NCI-H1436 treated with DMSO at 0.1 percent for 48 hours (cell line): ENCODE data around the gene TP63.

Experiments used
- DNase-seq: peaks from one replicate; lab custom pipeline; 2025; lab: John Stamatoyannopoulos, UW

TP63 gene

DNA sequence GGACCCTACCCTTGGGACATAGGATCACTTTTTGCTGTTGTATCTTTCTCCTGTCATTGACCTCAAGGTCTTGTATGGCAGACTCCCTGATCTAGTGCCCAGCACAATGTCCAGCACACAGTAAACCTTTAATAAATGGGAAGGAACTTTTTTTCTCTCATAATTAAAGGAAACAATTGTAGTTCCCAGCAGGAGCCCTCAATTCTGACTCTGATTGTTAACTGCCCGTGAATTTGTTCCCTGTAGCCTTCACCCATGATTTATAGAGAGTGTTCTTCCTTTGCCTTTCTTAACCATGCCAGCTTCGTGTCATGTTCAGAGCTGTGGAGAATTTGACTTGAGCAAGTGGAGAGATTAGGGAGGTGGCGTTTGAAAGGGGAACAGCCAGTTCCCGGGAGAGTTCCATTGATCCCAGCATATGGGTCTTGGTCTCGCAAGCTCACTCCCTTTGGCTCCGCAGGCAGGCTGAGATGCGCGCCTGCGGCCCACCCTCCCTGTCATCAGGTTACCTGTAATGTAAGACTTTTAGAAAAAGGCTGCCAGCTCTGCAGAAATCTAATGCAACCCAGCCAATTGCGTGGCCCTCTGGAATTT lies 182.6 kb downstream of the TP63 start:
- DNase-seq = no peak

DNA sequence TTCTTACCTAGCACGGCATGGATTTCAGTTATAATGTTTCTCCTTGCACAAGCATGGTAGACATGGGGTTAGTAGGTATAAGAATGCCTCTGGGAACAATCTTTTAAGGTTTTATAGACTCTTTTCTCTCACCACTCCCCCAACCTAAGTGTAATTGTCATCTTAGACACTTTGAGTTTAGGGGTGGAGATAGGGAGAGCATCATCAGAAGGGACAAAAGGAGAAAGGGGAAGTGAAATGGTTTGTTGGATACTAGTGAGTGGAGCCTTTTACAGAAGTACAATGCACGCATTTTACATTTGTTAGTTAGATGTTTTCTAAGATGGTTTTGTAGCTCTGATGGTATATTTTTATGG lies 189.2 kb downstream of the TP63 start:
- no peak for DNase-seq

DNA sequence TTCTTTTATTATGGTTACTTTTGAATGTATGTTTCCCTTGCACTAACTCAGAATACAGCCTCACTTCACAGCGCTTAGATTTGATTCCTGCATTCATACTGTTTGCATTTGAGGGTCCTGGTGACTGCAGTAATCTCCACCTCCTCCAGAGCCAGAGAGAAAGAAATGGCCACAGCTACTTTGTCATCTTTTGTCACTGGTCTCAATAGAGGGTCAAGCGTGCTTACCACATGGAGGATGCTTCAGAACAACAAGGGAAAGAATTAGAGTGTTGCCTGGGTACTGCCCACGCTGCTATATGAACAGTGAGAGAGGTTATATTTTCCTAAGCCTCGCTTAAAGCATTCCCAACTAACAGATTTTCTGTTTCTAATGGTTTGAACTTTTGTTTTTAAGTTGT lies 190.1 kb downstream of the TP63 start:
- no peak for DNase-seq

DNA sequence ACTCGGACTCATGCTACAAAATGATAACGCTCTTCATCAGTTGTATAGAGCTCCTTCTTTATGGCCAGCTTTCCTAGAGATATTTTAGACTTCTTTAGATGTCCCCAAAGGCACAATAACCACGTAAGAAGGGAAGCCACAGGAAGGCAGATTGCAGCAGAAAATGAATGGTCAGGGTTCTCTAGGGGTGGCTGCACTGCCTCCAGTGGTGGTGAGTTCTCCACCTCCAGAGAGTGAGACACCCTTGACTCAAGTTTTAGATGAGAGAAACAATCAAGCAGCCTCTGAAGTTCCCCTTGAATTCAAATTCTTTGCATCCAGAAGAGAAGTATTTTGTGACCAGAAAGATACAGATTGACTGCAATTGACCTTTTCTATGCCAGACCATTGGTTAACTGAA lies 191.5 kb downstream of the TP63 start:
- DNase-seq = no peak

DNA sequence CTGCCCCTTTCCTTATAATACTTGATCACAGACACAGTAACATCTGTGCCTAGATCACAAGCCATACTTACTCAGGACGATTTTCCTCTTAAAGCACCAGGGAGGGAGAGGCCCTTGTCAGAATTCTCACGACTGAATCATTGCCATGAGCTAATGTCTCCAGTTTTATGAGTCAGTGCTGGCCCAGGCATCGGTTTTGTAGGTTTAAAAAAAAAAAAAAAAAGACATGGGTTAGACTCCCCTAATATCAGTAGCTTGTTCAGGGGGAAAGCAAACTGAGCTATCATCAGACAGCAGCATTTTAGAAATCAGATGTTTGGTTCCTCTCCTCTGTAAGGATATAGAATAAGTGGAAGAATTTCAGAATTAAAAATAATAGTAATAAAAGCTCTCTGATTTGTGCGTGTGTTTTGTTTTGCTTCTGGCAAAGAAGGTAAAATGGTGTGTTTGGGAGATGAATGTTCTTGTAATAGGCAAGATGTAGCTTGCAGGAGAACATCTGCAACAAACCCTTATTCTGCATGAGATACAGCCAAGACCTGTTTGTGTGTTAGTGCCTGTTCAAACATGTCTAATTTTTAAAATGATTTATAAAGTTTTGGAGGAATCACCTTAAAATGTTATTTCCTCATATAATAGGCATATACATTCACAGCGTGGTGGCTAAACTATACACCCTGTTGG lies 193.6 kb downstream of the TP63 start:
- DNase-seq = no peak

DNA sequence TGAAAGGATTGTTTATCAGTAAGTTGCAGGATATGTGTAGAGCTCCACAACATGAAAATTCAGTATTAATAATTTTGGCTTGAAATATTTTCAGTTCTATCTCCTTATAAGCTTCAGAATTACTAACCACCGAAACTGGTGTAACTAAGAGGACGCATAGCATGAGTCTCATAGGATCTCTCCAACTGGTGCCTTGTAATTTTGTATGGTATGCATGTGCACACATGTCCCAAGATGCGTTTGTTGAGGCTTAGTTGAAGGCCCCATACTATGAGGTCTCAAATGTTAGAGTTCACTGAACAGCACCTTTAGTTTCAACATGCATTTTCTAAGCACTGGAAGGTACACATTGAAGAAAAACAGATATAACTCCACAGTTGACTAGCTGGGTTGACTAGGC lies 195.4 kb downstream of the TP63 start:
- no peak for DNase-seq

DNA sequence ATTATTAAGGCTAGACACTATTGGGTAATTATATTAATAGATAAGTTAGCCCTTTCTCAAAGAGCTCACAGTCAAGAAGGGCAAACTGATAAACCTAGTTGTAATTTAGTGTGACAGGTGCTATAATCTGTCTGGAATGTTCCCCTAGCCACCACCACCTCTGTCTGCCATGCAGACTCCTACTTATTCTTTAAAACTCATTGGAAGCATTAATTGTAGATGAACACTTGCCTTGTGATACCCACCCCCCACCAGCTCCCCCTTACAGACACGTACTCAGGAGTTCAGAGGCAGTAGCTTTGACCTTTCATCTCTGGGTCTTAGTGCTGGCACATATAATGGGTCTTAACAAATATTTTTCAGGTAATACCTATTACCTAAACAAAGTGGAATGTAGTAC lies 195.9 kb downstream of the TP63 start:
- no peak for DNase-seq

DNA sequence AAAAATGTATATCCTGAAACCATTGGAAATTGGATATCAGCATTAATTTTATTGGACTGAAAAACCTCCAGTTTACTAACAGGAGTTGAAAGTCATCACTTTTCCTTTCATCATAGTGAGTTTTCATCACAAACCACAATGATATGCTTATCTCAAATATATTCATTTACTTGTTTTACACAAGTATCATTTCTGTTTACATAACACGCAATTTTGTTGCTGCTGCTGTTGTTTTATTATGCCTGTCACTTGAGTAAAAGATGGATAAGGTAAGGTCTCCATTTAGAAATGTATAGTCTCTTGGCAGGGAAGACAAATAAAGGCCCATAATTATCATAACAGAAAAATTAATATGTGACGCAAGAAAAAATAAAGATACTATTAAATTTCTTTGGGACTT lies 199.2 kb downstream of the TP63 start:
- no peak for DNase-seq

DNA sequence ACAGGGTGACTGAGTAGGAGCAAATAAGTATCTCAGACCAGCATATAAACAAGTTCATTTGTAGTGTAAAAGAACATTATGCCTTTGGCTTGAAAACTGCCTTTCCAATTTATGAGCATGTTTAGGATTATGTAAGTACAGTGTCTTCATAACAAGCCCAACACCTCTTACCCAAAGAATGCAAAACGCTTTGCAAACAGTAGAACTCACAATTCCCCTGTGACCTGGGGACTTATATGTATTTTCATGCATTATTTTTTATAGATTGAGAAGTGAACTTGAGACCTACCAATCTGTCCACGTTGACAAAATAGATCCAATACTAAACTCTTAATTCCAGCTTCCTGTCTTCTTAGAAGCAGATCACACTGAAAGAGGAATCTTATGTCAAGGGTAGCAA lies 202.1 kb downstream of the TP63 start:
- no peak for DNase-seq

DNA sequence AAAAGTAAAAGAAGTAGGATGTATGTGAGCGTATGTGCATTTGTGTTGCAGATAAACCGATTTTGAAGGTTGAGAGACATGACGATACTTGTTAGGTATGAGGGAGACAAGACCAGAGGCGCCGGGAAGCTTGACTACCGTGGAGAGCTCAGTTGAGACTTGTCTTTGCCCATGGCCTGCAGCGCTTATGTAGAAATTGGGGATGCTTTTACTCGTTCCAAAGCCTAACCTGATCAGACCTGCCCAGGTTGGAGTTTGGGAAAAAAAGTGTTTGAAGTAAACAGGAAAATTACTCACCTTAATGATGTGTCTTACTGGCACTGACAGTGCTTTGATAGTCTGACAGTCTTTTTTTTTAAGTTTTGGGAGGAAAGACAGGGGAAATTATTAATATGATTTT lies 202.8 kb downstream of the TP63 start:
- no peak for DNase-seq

DNA sequence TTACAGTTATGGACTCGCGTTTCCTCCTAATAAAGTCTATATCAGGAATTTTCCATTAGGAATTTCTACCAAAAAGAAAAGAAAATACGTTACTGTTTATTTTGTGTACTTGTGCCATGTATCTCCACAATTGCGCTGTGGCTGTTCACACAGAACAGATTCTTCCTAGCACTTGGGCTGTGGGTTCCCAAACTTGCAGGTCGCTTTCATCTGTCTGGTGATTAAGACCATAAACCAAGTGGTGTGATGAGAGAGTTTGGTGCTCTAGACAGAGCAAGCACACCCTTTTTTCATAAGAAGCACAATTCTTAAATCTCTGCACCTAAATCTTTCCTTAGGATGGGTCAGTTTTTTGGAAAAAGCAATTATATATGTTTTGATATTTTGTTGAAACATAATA lies 203.3 kb downstream of the TP63 start:
- DNase-seq = no peak

DNA sequence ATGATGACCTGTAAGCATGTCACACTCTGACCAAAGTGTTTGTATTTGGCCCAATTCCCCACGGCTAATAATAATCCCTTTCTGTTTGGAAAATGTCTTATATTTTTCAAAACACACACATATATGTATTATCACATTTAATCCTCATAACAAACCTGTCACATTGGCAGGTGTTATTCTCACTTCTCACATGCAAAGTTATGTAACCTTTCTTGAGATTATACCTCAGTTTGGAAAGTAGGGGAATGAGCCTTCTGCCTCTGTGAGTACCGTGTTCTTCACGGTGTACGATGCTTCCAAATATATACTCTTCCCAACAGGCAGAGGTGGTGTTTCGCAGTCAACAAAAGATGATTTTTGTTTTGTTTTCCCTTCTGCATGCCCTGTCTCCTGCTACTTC lies 205.6 kb downstream of the TP63 start:
- no peak for DNase-seq

DNA sequence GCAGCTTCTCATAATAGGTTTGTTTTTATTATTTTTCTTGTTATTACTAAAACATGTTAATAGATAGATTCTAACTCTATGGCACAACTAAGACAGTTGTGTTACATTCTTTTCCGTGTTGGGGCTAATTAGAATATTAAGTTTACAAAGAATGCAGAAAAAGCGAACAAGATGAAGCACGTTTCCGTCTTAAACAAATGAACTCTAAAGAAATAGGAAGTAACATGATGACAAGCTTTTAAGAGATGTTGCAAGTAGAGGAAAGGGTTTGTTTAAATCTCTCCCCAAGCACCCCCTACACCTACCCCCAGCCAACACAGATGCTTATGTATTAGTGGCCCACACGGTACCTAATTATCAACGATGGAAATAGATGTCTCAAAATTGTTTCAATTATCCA lies 207.1 kb downstream of the TP63 start:
- no peak for DNase-seq

DNA sequence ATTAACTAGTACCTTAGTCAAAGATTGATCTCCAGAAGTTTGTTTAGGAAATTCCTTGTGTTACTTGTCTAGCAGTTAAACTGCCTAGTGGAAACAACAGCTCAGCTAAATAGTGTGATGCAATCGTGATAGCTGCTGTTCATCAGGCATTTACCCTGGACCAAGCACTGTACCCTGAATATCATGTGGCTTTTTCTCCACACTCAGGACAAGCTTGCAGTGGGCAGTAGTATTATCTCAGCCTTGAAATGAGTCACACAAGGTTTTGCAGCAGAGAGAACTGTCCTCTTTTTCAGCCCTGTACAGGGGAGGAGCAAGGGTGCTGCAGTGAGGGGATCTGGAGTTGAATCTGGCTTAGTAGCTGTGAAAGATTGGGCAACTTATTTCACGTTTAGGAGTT lies 208.4 kb downstream of the TP63 start:
- no peak for DNase-seq

DNA sequence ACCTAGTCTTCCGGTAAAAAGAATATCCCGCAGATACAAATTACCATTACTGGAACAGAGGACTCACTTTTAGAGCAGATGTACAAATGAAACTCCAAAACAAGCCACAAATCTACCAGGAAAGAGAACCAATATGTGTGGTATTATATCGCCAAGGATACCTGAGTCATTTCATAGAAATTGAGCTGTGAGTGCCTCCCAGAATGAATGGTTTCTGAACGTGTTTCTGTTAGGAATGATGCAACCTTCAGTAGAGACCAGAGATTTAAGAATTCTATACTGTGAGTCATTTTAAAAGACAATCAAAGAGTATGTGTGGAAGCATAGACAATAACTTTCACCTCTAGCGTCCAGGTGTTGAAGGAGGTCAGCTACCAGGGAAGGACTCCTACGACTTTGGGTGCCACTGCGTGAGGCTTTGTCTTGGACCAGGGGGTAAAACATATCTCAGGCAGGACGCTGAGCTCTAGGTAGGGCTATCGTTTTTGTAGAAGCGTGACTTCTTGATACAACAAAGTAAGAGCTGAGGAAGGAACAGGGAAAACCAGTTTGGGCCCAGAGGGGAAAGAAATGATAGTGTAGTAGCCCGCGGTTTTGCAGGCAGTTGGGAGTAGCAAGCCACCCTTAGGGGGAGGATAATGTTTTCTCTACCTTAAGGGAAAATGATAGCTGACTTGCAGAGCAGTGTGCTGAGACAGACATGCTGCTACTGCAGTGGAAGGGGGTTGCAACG lies 210.4 kb downstream of the TP63 start:
- DNase-seq = no peak

DNA sequence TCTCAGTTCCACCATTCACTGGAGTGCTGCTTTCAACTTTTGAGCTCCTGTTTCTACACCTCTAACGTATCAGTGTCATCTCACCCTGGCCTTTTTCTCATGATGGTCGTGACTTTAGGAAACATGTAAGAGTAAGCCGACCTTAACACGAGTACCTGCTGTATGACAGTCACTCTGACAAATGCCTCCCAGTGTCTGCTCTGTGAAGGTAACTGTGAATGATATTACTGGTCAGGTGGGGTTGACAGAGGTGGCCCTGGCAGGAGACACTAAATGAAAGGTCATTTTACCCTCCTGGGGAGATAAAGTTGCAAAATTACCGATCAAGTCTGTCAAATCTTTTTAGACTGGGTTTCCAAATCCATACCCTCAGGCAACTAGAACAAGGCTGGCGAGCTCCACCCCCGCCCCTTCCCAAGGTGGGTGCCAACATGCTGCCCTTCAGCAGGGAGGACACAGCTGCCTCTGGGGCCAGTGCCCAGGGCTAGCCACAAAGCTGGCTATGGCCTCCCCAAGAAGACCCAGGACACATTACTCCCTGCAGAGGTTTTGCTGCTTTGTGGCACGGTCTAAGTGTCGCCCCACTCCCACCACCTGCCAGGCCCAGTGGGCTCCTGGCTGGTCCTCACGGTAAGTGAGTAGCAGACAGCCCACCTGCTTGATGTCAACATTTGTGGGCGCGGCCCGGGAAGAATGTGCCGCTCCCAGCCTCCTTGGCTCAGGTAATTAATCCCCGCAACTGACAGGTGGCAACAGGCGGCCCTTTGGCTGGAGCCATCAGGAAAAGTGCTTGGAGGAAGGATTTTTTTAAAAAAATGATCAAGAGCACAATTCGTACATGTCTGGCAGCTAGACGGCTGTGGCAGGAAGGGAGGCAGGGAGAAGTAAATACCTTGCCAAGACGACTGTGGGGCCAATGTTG lies 211.8 kb downstream of the TP63 start:
- no peak for DNase-seq

DNA sequence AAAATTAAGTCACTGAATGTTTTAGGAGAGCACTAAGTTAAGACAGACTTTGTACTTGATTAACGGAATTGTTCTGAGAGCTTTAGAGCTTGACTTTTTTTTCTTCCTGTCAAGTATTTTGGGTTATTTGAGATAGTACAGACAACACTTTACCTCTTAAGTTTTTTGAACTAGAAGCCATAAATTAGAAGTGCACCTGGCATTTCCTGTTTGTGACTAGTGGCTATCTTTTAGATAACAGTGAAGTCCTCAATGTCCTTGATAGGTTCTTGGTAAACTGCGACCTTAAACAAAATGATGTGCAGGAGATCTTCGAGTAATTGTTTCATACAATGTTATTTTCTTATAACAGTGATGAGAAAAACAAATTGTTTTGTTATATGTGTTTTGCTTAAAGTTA lies 213.9 kb downstream of the TP63 start:
- no peak for DNase-seq

DNA sequence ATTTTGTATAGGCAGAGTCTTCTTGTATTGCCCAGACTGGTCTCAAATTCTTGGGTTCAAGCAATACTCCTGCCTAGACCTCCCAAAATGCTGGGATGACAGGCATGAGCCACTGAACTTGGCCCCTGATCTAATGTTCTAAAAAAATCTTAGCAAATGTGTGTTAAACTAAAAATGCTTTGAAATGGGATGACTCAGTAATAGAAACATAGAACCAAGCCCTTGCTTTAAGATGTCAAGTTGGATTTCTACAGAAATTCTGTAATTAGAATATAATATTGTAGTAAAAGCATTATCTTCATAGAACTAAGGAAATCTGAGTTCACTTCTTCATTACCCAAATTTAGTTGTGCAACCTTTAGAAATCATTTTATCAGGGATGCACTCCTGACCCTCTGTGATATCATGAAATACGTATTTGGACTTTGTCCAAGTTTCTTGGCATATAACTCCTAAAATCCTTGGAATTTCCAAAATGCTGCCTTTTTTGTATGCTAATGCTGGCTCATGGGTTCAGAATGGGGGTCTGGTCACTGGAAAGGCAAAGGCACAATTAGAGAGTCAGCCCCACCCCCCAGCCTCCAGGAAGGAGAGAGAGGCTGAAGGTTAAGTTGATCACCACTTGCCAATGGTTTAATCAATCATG lies 217.3 kb downstream of the TP63 start:
- DNase-seq = no peak

DNA sequence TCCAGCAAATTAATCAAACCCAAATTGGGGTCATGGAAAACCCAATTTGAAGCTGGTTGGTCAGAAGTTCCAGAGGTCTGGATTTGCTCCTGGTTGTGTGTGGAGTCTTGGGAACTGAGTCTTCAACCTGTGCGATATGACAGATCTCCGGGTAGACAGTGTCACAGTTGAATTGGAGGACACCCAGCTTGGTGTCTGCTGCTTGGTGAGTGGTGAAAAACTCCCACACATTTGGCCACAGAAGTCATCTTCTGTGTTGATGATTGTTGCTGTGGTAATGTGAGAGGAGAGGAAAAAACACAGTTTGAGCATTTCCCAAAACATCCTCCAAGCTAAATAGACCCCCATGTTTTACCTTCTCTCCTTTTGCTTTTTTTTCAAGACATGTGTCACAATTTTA lies 218.1 kb downstream of the TP63 start:
- DNase-seq = no peak

DNA sequence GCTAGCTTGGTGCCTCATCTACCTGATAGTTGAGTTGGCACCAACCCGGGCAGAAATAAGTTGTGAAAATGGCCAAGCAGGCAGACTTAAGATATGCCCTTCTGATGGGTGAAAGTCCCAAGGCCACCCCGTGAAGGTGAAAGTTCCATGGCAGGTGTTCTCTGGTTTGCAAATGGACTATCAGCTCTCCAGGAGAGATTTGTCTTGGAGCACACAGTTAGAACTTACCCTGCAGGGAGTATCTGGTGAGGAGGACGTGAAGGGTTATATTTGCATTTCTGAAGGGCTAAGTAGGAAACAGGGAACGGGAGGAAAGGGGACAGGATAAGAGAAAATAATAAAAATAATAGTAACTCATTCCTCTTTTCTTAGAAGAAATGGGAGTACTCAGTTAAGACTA lies 220.5 kb downstream of the TP63 start:
- DNase-seq = no peak

DNA sequence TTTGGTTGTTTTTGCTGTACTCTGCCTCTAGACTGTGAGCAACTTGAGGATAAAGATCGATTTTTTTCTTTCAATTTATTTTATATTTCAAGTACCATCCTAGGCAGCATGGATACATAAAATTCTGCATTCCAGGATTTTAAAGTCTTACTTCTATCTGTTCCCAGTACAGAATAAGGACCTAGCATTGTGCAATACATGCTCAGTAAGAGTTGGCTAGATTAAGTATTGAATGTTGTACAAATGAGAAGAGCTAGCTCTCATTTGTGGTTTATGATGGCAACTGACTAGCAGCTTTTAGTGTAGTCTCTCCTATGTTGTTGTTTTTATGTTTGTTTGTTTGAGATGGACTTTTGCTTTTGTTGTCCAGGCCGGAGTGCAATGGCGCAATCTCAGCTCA lies 222.7 kb downstream of the TP63 start:
- no peak for DNase-seq

DNA sequence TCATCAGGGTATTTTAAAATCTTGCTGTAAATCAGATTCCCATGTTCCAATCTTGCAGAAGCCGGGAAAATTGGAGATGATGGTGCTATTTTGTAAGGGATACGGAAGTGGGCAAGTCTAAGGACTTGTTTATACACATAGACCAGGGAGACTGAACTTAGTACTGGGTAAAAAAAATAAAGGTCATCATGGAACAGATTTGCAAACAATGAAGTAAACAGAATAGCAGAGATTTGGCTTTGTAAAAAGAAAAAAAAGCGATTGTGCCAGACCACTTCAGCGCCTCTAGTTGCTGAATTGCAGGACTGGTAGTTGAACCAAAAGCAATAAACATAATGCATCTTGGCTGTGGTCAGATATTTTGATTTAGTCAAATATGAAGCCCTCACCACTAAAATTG lies 229.1 kb downstream of the TP63 start:
- DNase-seq = no peak
